Measurements from ENCODE around the gene UBR4.

UBR4 gene

DNA sequence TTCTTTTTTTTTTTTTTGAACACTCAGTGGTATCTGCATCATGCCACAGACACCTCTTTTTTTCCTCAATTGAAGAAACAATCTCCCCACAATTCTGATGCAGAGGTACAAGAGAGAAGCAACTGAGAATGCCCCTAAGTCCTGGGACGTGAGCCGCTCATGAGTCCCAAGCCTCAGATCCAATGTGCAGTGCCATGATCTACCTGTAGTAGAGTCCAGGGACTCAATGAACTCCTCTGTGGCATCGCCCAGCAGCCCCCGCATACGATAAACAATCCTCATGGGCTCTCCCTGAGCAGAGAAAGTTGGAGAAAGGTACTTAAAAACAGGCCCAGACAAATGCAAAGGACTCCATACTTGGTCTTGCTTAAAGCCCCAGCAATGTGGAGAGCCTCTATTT, 113.1 kb downstream of the UBR4 start:
- H3K4me3 ChIP-seq (ENCODE audit: low read depth, low read length), result no peak overlapping the region
- DNase-seq (ENCODE audit: low read depth), result no peak
- no peak for TF ChIP-seq CTCF (IDR thresholded peaks at IDR 0.05; ENCODE audit: insufficient read depth, low read depth, low read length, missing control alignments)

- no peak for DNase-seq (ENCODE audit: low read depth)
- H3K4me3 ChIP-seq (ENCODE audit: low read depth, low read length), result no peak overlapping the region
- TF ChIP-seq CTCF (IDR thresholded peaks at IDR 0.05; ENCODE audit: insufficient read depth, low read depth, low read length, missing control alignments), result peak; percentile 15
Observed at GRCh38 chr1:19096036-19096833, 113.8 kb downstream of the UBR4 start.

GRCh38 chr1:19091196-19091953, 118.7 kb downstream of the UBR4 start:
- TF ChIP-seq CTCF (IDR thresholded peaks at IDR 0.05; ENCODE audit: insufficient read depth, low read depth, low read length, missing control alignments), result no peak
- no peak for DNase-seq (ENCODE audit: low read depth)
- H3K4me3 ChIP-seq (ENCODE audit: low read depth, low read length), result no peak overlapping the region

DNA sequence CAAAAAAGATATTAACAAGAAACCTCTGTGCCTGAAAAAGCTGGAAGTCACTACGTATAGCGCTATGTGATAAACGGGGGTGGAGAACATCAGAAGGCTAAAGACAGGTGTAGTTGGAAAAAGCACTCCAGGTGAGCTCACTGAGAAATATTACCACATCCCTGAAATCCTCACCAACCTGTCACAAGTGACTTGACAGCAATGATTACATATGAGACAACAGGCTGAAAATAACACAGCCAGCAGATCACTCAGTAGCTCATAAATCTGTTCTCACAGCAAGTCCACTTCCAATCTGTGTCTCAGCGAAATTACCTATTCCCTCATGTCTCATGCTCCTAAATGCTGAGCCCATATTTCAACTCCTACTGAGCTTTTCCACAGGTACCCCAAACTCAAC, 120.5 kb downstream of the UBR4 start:
- no peak for TF ChIP-seq CTCF (IDR thresholded peaks at IDR 0.05; ENCODE audit: insufficient read depth, low read depth, low read length, missing control alignments)
- no peak for DNase-seq (ENCODE audit: low read depth)
- no peak overlapping the region for H3K4me3 ChIP-seq (ENCODE audit: low read depth, low read length)

GRCh38 chr1:19088717-19089442, 121.2 kb downstream of the UBR4 start:
- no peak for TF ChIP-seq CTCF (IDR thresholded peaks at IDR 0.05; ENCODE audit: insufficient read depth, low read depth, low read length, missing control alignments)
- DNase-seq (ENCODE audit: low read depth), result peak; percentile 59
- no peak overlapping the region for H3K4me3 ChIP-seq (ENCODE audit: low read depth, low read length)

DNA sequence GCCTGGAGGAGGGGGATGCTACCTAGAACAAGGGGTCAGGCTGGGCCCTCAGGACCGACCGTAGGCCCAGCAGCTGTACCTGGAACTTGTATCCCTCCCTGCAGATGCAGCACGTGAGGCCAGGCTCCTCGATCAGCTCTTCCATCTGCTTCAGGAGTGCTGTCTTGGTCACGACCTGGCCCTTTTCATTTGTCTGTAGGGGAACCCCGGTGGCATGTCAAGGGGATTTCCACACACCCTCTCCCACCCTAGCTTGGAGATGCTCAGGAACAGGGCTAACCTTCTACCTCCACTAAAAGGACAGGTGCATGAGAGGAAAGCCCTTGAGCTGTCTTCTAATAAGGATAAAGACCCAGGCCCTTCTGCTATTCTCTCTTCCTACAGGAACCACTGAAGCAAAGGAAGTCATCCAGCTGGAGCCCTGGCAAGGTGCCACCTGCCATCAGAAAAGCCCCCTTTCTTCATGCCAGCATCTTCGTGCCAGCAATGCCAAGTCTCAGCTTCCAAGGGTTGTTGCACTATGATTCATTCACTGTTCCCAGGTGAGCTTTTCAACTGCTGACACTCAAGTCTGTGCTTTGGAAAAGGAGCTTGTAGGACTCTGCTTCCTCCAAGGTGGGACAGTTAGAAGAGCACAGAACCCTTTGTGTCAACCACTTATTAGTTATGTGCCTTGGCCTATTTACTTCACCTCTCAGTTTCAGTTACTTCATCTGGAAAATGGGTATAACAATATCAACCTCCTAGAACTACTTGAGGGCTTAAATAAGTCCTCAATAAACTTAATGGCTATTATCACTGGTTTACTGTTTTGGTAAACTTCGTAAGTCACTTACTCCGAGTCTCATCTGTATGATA, 122.1 kb downstream of the UBR4 start:
- no peak overlapping the region for H3K4me3 ChIP-seq (ENCODE audit: low read depth, low read length)
- no peak for TF ChIP-seq CTCF (IDR thresholded peaks at IDR 0.05; ENCODE audit: insufficient read depth, low read depth, low read length, missing control alignments)
- peak; percentile 68 for DNase-seq (ENCODE audit: low read depth)

Data from GM12865 (cell line).